Neural progenitor cell (in vitro differentiated cells): Measurements from ENCODE around the gene ADCY5. TPM values are rescaled to one million over a fixed set of nuclear protein-coding genes. Genes with fewer than 3 reads are reported as not detected.

ENCODE experiments used
- DNase-seq: peaks from one replicate; pipeline ENCODE4 v3.0.0-alpha.2; 2016; ENCODE audit warnings: low spot score
- H2AFZ ChIP-seq: fragments of 200-600 bp; sonication (generic); replicated peaks from 2 replicates; pipeline ENCODE4 v1.6.1; 2016; ENCODE audit warnings: antibody characterized with exemption
- H3F3A ChIP-seq: fragments of 200-600 bp; sonication (generic); 2 replicates; pipeline ENCODE4 v1.6.1; 2016; ENCODE audit warnings: antibody characterized with exemption, low read depth
- H3K27ac ChIP-seq: fragments of 200-600 bp; sonication (generic); 2 replicates; pipeline ENCODE4 v1.5.1; 2016; ENCODE audit warnings: mild to moderate bottlenecking
- H3K27me3 ChIP-seq: fragments of 200-600 bp; sonication (generic); 2 replicates; pipeline ENCODE4 v1.6.1; 2016; ENCODE audit warnings: mild to moderate bottlenecking, moderate library complexity
- H3K36me3 ChIP-seq: fragments of 200-600 bp; sonication (generic); 2 replicates; pipeline ENCODE4 v1.5.1; 2016
- H3K4me1 ChIP-seq: fragments of 200-600 bp; sonication (generic); 2 replicates; pipeline ENCODE4 v1.6.1; 2016; ENCODE audit warnings: mixed run types
- H3K4me2 ChIP-seq: fragments of 200-600 bp; sonication (generic); 2 replicates; pipeline ENCODE4 v1.6.1; 2016
- H3K4me3 ChIP-seq: fragments of 200-600 bp; sonication (generic); 2 replicates; pipeline ENCODE4 v1.5.1; 2016
- H3K79me2 ChIP-seq: fragments of 200-600 bp; sonication (generic); 2 replicates; pipeline ENCODE4 v1.6.1; 2016; ENCODE audit warnings: low read depth
- H3K9ac ChIP-seq: fragments of 200-600 bp; sonication (generic); 2 replicates; pipeline ENCODE4 v1.6.1; 2016
- H3K9me3 ChIP-seq: fragments of 200-600 bp; sonication (generic); 2 replicates; pipeline ENCODE4 v1.5.1; 2016; ENCODE audit warnings: low read depth
- H4K20me1 ChIP-seq: fragments of 200-600 bp; sonication (generic); 2 replicates; pipeline ENCODE4 v1.6.1; 2016; ENCODE audit warnings: low read depth
- H3K27ac Mint-ChIP-seq: 3 replicates; pipeline ENCODE4 v1.8.0; 2021; ENCODE audit warnings: mixed read lengths
- H3K27me3 Mint-ChIP-seq: 2 replicates; pipeline ENCODE4 v1.8.0; 2022; ENCODE audit warnings: low read depth, mild to moderate bottlenecking, inconsistent platforms, moderate library complexity, mixed read lengths; ENCODE audit not compliant: insufficient read depth
- H3K36me3 Mint-ChIP-seq: 3 replicates; pipeline ENCODE4 v1.8.0; 2021; ENCODE audit warnings: mixed read lengths
- H3K4me1 Mint-ChIP-seq: 3 replicates; pipeline ENCODE4 v1.8.0; 2021; ENCODE audit warnings: mixed read lengths
- H3K4me3 Mint-ChIP-seq: 3 replicates; pipeline ENCODE4 v1.8.0; 2021; ENCODE audit warnings: mild to moderate bottlenecking, moderate library complexity, mixed read lengths
- H3K9me3 Mint-ChIP-seq: 3 replicates; pipeline ENCODE4 v1.8.0; 2020; ENCODE audit warnings: mixed read lengths
- CTCF ChIP-seq: fragments of 200-600 bp; sonication (generic); IDR thresholded peaks from 2 replicates; pipeline ENCODE4 v1.5.1; 2017; ENCODE audit warnings: antibody characterized with exemption, mild to moderate bottlenecking
- EZH2 ChIP-seq: fragments of 200-600 bp; sonication (generic); IDR thresholded peaks from 2 replicates; pipeline ENCODE4 v1.6.1; 2017; ENCODE audit warnings: antibody characterized with exemption, mild to moderate bottlenecking, moderate library complexity
- EZH2phosphoT487 ChIP-seq: fragments of 200-600 bp; sonication (generic); IDR thresholded peaks from 2 replicates; pipeline ENCODE4 v1.6.1; 2017; ENCODE audit warnings: antibody characterized with exemption
- total RNA-seq: library from RNA; depleted of rRNA; stranded (reverse); fragments of >200 nt; gene quantifications from 2 replicates; pipeline ENCODE4 v1.2.3, GENCODE V29; 2015; ENCODE audit warnings: low replicate concordance

The ADCY5 gene
- total RNA-seq, 1 donor from 2014 or later: 1.6 TPM

DNA sequence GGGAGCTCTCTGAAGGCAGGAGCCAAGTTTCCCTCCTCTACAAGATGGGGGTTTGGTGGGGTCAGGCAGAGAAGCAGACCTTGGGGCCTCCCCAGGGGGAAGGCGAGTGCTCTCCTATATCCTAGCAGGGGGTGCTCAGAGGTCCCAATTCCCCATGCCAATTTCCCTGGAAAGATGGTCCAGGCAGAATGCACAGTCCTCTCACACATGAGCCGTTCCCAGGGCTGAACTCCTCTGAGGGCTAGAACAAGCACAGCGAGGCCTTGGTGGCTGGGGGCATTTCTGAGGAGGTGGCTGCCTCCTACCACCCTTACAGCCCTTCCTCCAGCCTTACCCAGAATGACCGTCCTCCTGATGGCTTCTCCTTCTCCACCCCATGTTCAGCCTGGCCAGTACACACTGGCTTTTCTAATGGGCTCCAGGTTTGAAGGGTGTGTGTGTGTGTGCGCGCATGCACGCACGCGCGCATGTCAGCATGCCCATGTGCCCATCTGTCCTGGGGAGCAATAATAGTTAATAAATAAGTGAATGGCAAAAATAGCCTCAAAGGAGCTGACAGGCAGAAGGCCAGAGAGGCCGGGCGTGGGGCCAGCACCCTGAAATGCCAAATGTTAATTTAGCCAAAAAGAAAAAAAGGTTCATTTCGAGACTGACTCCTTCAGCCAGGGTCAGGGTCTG is 24.4 kb downstream of the ADCY5 start:
- Histone ChIP-seq H3K4me3 (no peak overlapping the region), H3K36me3 (no peaks in the 10 kb centered on the region), H3K27me3 (no peaks in the 10 kb centered on the region), H3K27ac (no peak overlapping the region), H4K20me1 (no peaks in the 10 kb centered on the region), H3K9ac (no peak overlapping the region), H3K9me3 (no peaks in the 10 kb centered on the region), H3K79me2 (no peaks in the 10 kb centered on the region), H3K4me2 (no peak overlapping the region), H2AFZ (no peak overlapping the region), H3F3A (no peaks in the 10 kb centered on the region), H3K4me1 (no peaks in the 10 kb centered on the region)
- Mint-ChIP-seq H3K9me3 (no peaks in the 10 kb centered on the region), H3K36me3 (no peaks in the 10 kb centered on the region), H3K27ac (no peak overlapping the region), H3K27me3 (peaks cover 2% of the 10 kb centered on the region), H3K4me3 (no peak overlapping the region), H3K4me1 (peaks cover 4% of the 10 kb centered on the region)
- TF ChIP-seq EZH2phosphoT487 (no peak), CTCF (no peak), EZH2 (no peak)
- no peak for DNase-seq

DNA sequence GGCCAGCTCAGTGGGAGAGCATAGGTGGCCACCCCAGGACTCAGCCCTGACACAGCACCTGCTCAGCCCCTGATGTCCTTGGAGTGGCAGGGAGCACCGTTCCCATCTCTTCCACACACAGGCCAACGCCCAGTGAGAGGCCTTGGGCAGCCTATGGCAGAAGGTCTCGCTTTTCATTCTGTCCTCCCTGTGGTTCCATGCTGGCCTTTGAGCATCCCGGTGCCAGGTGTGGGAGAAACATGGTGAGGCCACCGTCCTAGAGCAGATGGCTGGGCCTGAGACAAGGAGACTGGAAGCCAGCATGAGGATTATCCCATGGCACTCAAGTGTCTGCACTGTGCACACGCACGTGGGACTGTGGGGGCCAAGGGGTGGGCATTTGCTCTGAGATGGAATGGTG is 25.1 kb downstream of the ADCY5 start:
- H3K4me3 Mint-ChIP-seq: no peak overlapping the region
- H2AFZ ChIP-seq: no peak overlapping the region
- H3K4me1 ChIP-seq: no peaks in the 10 kb centered on the region
- H3K36me3 Mint-ChIP-seq: no peaks in the 10 kb centered on the region
- no peaks in the 10 kb centered on the region for H3K36me3 ChIP-seq
- H3K4me3 ChIP-seq: no peak overlapping the region
- no peak overlapping the region for H3K27ac Mint-ChIP-seq
- H3K9me3 ChIP-seq: no peaks in the 10 kb centered on the region
- H3K27me3 ChIP-seq: no peaks in the 10 kb centered on the region
- no peak for DNase-seq
- no peak overlapping the region for H3K9ac ChIP-seq
- no peaks in the 10 kb centered on the region for H3F3A ChIP-seq
- H3K4me2 ChIP-seq: no peak overlapping the region
- H3K9me3 Mint-ChIP-seq: no peaks in the 10 kb centered on the region
- H4K20me1 ChIP-seq: no peaks in the 10 kb centered on the region
- no peak overlapping the region for H3K27ac ChIP-seq
- peaks cover 7% of the 10 kb centered on the region for H3K4me1 Mint-ChIP-seq
- TF ChIP-seq EZH2phosphoT487 (no peak), EZH2 (no peak), CTCF (no peak)
- H3K27me3 Mint-ChIP-seq: no peaks in the 10 kb centered on the region
- no peaks in the 10 kb centered on the region for H3K79me2 ChIP-seq

DNA sequence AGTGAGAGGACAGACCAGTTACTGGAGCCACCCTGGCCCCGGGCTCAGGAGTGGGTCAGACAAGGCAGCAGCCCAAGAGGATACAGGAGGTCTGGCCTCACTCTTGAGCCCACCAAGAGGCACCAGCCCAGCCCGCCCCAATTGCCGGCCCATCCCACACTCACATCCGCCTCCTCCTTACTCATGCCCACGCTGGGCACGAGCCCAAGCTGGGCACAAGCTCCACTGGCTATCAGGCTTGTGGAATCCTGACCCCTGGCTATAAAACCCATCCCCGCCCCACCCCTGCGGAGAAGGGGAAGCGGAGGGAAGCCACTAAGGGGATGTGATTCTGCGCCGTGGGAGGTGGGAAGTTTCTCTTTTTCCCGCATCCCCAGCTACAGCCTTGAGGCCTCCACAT is 25.9 kb downstream of the ADCY5 start:
- Histone ChIP-seq H3K9ac (no peak overlapping the region), H3K4me2 (no peak overlapping the region), H3K36me3 (no peaks in the 10 kb centered on the region), H3K4me3 (no peak overlapping the region), H3K9me3 (no peaks in the 10 kb centered on the region), H3K27me3 (no peaks in the 10 kb centered on the region), H3K4me1 (no peaks in the 10 kb centered on the region), H2AFZ (no peak overlapping the region), H4K20me1 (no peaks in the 10 kb centered on the region), H3F3A (no peaks in the 10 kb centered on the region), H3K79me2 (no peaks in the 10 kb centered on the region), H3K27ac (no peak overlapping the region)
- Mint-ChIP-seq H3K27me3 (no peaks in the 10 kb centered on the region), H3K36me3 (no peaks in the 10 kb centered on the region), H3K4me3 (no peak overlapping the region), H3K4me1 (peaks cover 11% of the 10 kb centered on the region), H3K9me3 (no peaks in the 10 kb centered on the region), H3K27ac (no peak overlapping the region)
- DNase-seq: no peak
- TF ChIP-seq EZH2phosphoT487 (no peak), CTCF (no peak), EZH2 (no peak)
